Skeletal muscle tissue (tissue), 4 donors: ENCODE measurements around the gene NXT1. TPM values are rescaled to one million over a fixed set of nuclear protein-coding genes. Genes with fewer than 3 reads are reported as not detected.
"Not testable (repeated sequence)": the region's sequence is repeated elsewhere in the genome, so short reads cannot be mapped to it uniquely, and the experiment has no call there.

Source experiments
- H3K27ac ChIP-seq: one replicate; pipeline ENCODE4 v1.7.0; 2013; ENCODE audit warnings: mild to moderate bottlenecking, low read depth, low read length, inconsistent platforms
- H3K27me3 ChIP-seq, 3 donors: one replicate each; pipeline ENCODE4 v1.7.0; 2013; ENCODE audit warnings: low read length in 3 of 3; ENCODE audit not compliant: control insufficient read depth in 3 of 3, insufficient read depth in 3 of 3
- H3K36me3 ChIP-seq, 3 donors: one replicate each; pipeline ENCODE4 v1.7.0; 2013; ENCODE audit warnings: low read length in 3 of 3; ENCODE audit not compliant: control insufficient read depth in 3 of 3, insufficient read depth in 3 of 3
- H3K4me1 ChIP-seq, 3 donors: one replicate each; pipeline ENCODE4 v1.7.0; 2013; ENCODE audit warnings: low read length in 3 of 3, mild to moderate bottlenecking in 3 of 3; ENCODE audit not compliant: control insufficient read depth in 3 of 3, insufficient read depth in 3 of 3
- H3K4me3 ChIP-seq, 3 donors: one replicate each; pipeline ENCODE4 v1.7.0; 2013; ENCODE audit warnings: low read length in 3 of 3
- H3K9ac ChIP-seq, 3 donors: one replicate each; pipeline ENCODE4 v1.7.0; 2013; ENCODE audit warnings: low read length in 3 of 3, mild to moderate bottlenecking in 3 of 3, moderate library complexity in 2 of 3, low read depth in 1 of 3
- H3K9me3 ChIP-seq, 3 donors: one replicate each; pipeline ENCODE4 v1.7.0; 2013; ENCODE audit warnings: low read length in 3 of 3; ENCODE audit not compliant: control insufficient read depth in 3 of 3
- total RNA-seq: library from RNA; depleted of rRNA; stranded (reverse); fragments of >200 nt; gene quantifications from one replicate; pipeline ENCODE4 v1.2.3, GENCODE V29; 2014
- donor health status: Osteomylitis.

Gene NXT1
- 15.1 TPM for total RNA-seq

DNA sequence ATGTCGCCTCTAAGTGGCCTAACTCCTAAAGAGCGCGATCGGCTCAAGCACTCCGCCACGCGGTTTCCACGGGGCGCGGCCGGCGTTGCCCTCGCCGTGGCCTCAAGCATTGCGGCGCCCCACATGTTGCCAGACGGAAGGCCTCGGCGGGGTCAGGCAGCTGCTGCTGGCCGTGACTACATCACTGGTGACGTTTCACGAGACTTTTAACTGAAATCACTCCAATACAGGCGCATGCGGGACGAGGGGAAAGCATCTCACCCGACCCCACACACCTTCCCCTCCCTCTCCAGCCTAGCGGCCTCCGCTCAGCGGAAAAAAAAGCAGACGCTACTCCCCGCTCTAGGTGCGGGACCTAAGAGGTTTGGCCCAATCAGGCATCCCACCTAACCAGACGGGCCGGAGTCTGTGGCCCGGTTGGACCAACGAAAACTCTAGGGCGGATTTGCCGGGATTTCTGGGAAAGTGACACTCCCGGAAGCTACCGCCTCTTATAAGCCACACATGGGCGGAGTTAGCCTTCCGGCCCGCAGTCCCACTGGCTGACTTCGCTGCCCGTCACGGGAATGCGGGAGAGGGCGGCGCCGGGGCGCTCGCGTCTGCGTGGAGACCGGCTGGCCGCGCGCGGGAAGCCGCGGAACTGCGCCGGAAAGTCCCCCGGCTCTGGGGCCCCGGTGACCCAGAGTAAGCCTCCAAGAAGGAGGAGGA, at the start of gene NXT1:
NXT1 (plus strand) TSS at position 596 of the 708 bp plus-strand sequence. CDS start 3,251 bp downstream, outside the sequence.
- peak within 1 kb of the TSS; percentile 90 to 98 (median 96) for H3K9ac ChIP-seq
- no peaks in the 10 kb centered on the region for H3K27me3 ChIP-seq
- H3K36me3 ChIP-seq = peaks cover 12 to 14% (median 13%) of the 10 kb centered on the region in 3 donors

DNA sequence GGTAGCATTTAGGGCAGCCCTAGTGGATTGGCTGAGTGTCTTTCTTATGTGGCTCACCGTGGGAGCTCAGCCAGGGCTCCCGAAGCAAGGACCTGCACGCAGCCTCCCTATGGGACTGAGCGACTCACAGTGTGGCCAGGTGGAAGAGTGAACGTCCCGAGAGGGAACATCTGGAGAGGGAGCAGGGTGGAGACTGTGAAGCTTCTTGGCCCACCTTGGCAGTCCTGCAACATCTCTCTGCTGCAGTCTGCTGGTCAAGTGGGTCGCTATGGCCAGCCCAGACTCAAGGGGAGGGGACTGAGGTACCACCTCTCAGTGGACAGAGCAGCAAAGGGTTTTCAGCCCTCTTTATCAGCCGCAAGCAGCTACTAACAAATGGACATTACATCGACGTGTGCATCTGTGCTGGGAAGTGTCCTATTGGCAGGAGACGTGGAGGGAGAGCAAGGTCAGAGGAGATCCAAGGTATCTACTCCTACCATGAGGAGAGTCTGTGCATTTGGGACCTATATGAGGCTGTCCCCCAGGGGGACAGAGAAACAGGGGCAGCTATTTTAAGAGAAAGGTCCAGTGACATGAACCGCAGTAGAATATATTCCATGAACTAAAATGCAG, 49.0 kb upstream of the NXT1 start:
- H3K36me3 ChIP-seq = no peaks in the 10 kb centered on the region
- H3K9me3 ChIP-seq = no peaks in the 10 kb centered on the region
- no peak overlapping the region for H3K27ac ChIP-seq
- no peak overlapping the region for H3K4me3 ChIP-seq
- peaks cover 0 to 6% (median 2%) of the 10 kb centered on the region in 3 donors for H3K27me3 ChIP-seq
- no peak overlapping the region for H3K9ac ChIP-seq
- H3K4me1 ChIP-seq = peaks cover 0 to 5% (median 2%) of the 10 kb centered on the region in 3 donors

More for the DNA sequence above, at the start of gene NXT1:
- Histone ChIP-seq H3K9me3 (no peaks in the 10 kb centered on the region), H3K4me1 (peaks cover 18 to 23% (median 19%) of the 10 kb centered on the region in 3 donors), H3K4me3 (peak within 1 kb of the TSS; percentile 81 to 95 (median 89)), H3K27ac (peak within 1 kb of the TSS; percentile 99)

- peaks cover 0 to 4% (median 2%) of the 10 kb centered on the region in 3 donors for H3K27me3 ChIP-seq
- H3K4me3 ChIP-seq = no peak overlapping the region
- peaks cover 0 to 5% (median 2%) of the 10 kb centered on the region in 3 donors for H3K4me1 ChIP-seq
- no peak overlapping the region for H3K9ac ChIP-seq
- no peaks in the 10 kb centered on the region for H3K9me3 ChIP-seq
- no peak overlapping the region for H3K27ac ChIP-seq
- no peaks in the 10 kb centered on the region for H3K36me3 ChIP-seq
Measured at GRCh38 chr20:23302386-23302785, 48.2 kb upstream of the NXT1 start.

DNA sequence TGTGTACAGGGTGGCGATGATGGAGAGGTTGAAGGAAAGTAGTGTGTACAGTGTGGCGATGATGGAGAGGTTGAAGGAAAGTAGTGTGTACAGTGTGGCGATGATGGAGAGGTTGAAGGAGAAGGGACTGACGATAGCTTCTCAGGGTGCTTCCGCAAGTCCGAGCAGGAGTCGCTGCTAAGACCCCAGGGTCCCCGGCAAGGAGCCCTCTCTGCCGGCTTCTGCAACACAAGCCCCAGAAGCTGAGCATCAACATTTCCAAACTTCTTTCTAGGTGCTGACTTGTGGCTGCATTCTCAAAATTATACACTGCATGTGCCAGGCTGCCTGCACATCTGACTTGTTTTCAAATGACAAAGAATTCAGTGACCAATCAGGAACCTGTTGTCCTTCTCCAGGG, 47.8 kb upstream of the NXT1 start:
- H3K27me3 ChIP-seq = peaks cover 0 to 2% (median 0%) of the 10 kb centered on the region in 3 donors

DNA sequence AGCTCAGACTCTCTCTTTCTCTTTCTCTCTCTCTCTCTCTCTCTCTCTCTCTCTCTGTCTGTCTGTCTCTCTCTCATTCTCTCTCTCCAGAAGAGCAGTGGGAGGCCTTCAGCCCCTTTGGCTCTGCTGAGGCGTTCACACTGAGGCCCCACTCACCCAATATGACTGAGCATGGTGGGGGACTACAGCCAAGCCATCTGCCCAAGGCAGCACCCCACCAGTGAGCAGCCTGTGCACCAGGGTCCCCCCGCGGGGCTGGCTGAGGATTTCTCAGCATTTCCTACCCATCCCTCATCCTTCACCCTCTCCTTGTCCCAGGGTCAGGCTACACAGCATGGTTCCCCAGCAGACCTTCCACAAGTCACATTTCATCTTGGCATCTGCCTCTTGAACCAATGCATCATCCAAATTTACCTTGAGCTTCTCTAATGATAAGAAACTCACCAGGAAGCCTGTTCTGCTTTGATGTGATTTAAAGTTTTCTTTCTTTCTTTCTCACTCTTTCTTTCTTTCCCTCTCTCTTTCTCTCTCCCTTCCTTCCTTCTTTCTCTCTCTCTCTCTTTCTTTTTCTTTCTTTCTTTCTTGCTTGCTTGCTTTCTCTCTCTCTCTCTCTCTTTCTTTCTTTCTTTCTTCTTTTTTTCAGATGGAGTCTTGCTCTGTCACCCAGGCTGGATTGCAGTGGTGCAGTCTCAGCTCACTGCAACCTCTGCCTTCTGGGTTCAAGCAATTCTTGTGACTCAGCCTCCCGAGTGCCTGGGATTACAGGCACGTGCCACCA, 47.1 kb upstream of the NXT1 start:
- no peaks in the 10 kb centered on the region for H3K36me3 ChIP-seq
- H3K9me3 ChIP-seq = no peaks in the 10 kb centered on the region
- H3K9ac ChIP-seq = no peak overlapping the region
- peaks cover 0 to 2% (median 0%) of the 10 kb centered on the region in 3 donors for H3K4me1 ChIP-seq
- H3K4me3 ChIP-seq = no peak overlapping the region
- no peak overlapping the region for H3K27ac ChIP-seq
- peaks cover 0 to 2% (median 0%) of the 10 kb centered on the region in 3 donors for H3K27me3 ChIP-seq

More for the DNA sequence above, 47.8 kb upstream of the NXT1 start:
- H3K4me3 ChIP-seq = no peak overlapping the region
- H3K9me3 ChIP-seq = no peaks in the 10 kb centered on the region
- peaks cover 0 to 2% (median under 1%) of the 10 kb centered on the region in 3 donors for H3K4me1 ChIP-seq
- H3K9ac ChIP-seq = no peak overlapping the region
- no peaks in the 10 kb centered on the region for H3K36me3 ChIP-seq
- no peak overlapping the region for H3K27ac ChIP-seq

DNA sequence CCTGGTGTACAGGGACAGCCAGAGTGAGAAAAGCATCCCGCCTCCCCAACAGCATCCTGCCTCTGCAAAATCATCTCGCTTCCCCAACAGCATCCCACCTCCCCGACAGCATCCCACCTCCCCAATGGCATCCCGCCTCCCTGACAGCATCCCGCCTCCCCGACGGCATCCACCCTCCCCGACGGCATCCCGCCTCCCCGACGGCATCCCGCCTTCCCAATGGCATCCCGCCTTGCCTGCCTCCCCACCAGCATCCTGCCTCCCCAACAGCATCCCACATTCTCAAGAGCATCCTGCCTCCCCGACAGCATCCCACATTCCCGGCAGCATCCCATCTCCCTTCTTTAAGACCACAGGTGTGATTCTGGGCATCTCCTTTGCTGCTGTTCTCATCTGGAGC, 46.0 kb upstream of the NXT1 start:
- Histone ChIP-seq H3K9me3 (no peaks in the 10 kb centered on the region), H3K9ac (no peak overlapping the region), H3K4me1 (peaks cover 0 to 2% (median 0%) of the 10 kb centered on the region in 3 donors), H3K4me3 (no peak overlapping the region), H3K36me3 (no peaks in the 10 kb centered on the region), H3K27ac (no peak overlapping the region), H3K27me3 (peaks cover 0 to 2% (median 0%) of the 10 kb centered on the region in 3 donors)

DNA sequence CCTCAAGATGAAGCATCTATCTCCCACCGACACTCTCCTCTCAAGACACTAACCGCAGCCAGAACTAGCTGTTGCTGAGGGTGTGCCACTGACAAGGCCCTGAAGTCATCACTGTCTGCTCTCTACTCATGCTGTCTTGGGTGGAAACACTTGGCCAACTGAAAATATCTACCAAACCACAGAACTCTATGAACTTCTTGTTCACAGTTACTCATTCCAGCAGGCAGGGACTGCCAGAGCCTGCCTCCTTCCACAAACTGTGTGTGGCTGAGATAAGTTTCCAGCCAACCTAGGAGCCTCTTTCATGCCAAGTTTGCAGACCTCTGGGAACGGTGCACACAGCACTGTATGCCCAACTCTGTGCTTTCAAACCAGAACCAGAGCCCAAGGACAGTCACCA, 45.5 kb upstream of the NXT1 start:
- no peak overlapping the region for H3K27ac ChIP-seq
- no peaks in the 10 kb centered on the region for H3K9me3 ChIP-seq
- no peaks in the 10 kb centered on the region for H3K36me3 ChIP-seq
- H3K27me3 ChIP-seq = peaks cover 0 to 2% (median 0%) of the 10 kb centered on the region in 3 donors
- H3K4me1 ChIP-seq = peaks cover 0 to 2% (median 0%) of the 10 kb centered on the region in 3 donors
- no peak overlapping the region for H3K4me3 ChIP-seq
- H3K9ac ChIP-seq = no peak overlapping the region

DNA sequence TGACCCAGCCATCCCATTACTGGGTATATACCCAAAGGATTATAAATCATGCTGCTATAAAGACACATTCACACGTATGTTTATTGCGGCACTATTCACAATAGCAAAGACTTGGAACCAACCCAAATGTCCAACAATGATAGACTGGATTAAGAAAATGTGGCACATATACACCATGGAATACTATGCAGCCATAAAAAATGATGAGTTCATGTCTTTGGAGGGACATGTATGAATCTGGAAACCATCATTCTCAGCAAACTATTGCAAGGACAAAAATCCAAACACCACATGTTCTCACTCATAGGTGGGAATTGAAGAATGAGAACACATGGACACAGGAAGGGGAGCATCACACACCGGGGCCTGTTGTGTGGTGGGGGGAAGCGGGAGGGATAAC, 43.2 kb upstream of the NXT1 start:
- not testable (repeated sequence) for H3K27ac ChIP-seq, H3K4me1 ChIP-seq, H3K4me3 ChIP-seq, H3K9ac ChIP-seq, H3K27me3 ChIP-seq, H3K9me3 ChIP-seq, H3K36me3 ChIP-seq

GRCh38 chr20:23308024-23308423, 42.6 kb upstream of the NXT1 start:
- H3K27ac ChIP-seq = no peak overlapping the region
- H3K4me3 ChIP-seq = no peak overlapping the region
- H3K4me1 ChIP-seq = peaks cover 0 to 2% (median 0%) of the 10 kb centered on the region in 3 donors
- H3K27me3 ChIP-seq = no peaks in the 10 kb centered on the region
- H3K9me3 ChIP-seq = no peaks in the 10 kb centered on the region
- H3K36me3 ChIP-seq = no peaks in the 10 kb centered on the region
- H3K9ac ChIP-seq = no peak overlapping the region
